HG02623 (cell line): Measurements from ENCODE around the gene C19orf33.

Source experiments
- ATAC-seq: cut with Tn5 transposase; IDR thresholded peaks from one replicate; pipeline ENCODE4 v1.9.1; 2021; ENCODE audit warnings: moderate library complexity; ENCODE audit not compliant: unreplicated experiment

The C19orf33 gene

GRCh38 chr19:38308006-38308766, 4.1 kb downstream of the C19orf33 start:
- no peak for ATAC-seq

- ATAC-seq = no peak
Observed at GRCh38 chr19:38308926-38309614, 5.0 kb downstream of the C19orf33 start.

- ATAC-seq = no peak
Observed at GRCh38 chr19:38309615-38310278, 5.7 kb downstream of the C19orf33 start.

GRCh38 chr19:38310279-38310670, 6.2 kb downstream of the C19orf33 start:
- no peak for ATAC-seq

GRCh38 chr19:38310986-38311385, 6.9 kb downstream of the C19orf33 start:
- no peak for ATAC-seq

GRCh38 chr19:38315657-38316476, 11.8 kb downstream of the C19orf33 start, which contains the start of gene YIF1B:
Gene YIF1B, minus strand, starts transcription at chr19:38315947. Its CDS starts 30 bp downstream, at chr19:38315917.
- ATAC-seq = peak; percentile 85

- peak; percentile 1 for ATAC-seq
Observed at GRCh38 chr19:38316477-38317067, 12.5 kb downstream of the C19orf33 start.

GRCh38 chr19:38317104-38317612, 13.1 kb downstream of the C19orf33 start:
- ATAC-seq = no peak

GRCh38 chr19:38318660-38319059, 14.6 kb downstream of the C19orf33 start:
- no peak for ATAC-seq

GRCh38 chr19:38319421-38320258, 15.6 kb downstream of the C19orf33 start, which contains the start of gene KCNK6:
Gene KCNK6, plus strand, starts transcription at chr19:38319845. Its CDS starts 106 bp downstream, at chr19:38319951.
- no peak for ATAC-seq

- ATAC-seq = no peak
Observed at GRCh38 chr19:38320969-38321339, 16.9 kb downstream of the C19orf33 start.

- ATAC-seq = no peak
Observed at GRCh38 chr19:38321646-38322196, 17.7 kb downstream of the C19orf33 start.

- ATAC-seq = no peak
Observed at GRCh38 chr19:38323291-38323690, 19.2 kb downstream of the C19orf33 start.

GRCh38 chr19:38324431-38324830, 20.4 kb downstream of the C19orf33 start:
- no peak for ATAC-seq

- ATAC-seq = no peak
Observed at GRCh38 chr19:38326591-38326990, 22.5 kb downstream of the C19orf33 start.

GRCh38 chr19:38329651-38330050, 25.6 kb downstream of the C19orf33 start:
- no peak for ATAC-seq

- no peak for ATAC-seq
Observed at GRCh38 chr19:38331728-38332127, 27.7 kb downstream of the C19orf33 start.

- ATAC-seq = no peak
Observed at GRCh38 chr19:38333245-38333644, 29.2 kb downstream of the C19orf33 start.
